ENCODE data around the gene BOLA1. TPM values are rescaled to one million over a fixed set of nuclear protein-coding genes. Genes with fewer than 3 reads are reported as not detected.
A peak's percentile ranks its signal among the peaks of the same experiment; 100 is the strongest.

BOLA1 gene
- total and polyA plus RNA-seq, 12 donors: 12.2 to 63.8 (median 34.0) TPM

DNA sequence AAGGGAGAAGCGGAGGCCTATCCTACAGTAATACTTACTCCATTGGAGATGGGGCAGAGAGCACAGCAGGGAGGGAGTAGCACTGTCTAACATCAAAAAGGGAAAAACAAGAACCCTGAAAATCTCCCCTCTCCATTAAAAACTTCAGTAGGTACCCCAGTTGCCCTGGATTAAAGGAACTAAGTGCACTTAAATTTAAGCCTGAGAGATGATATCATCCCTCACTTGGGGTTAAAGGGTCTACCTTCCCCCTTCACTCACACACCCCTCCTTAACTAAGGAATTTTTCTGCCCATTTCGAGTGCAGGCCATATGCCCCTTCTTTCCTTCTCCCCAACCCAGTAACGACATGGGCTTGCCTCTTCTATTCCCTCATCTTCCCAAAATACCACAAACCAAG, 41.1 kb downstream of the BOLA1 start:
- Histone ChIP-seq H3K27ac (peak overlapping the region in 3 of 5 donors; percentile 2 to 92 (median 80)), H3K27me3 (no peaks in the 10 kb centered on the region), H3K4me3 (no peak overlapping the region), H3K9me3 (replicated peaks in 1 of 3) (no peaks in the 10 kb centered on the region), H3K36me3 (replicated peaks in 1 of 2) (peaks cover 0 to 19% of the 10 kb centered on the region in 2 donors), H3K4me1 (replicated peaks in 1 of 2) (peaks cover 32 to 46% of the 10 kb centered on the region in 2 donors)
- DNase-seq: no peak
- no peak for TF ChIP-seq POLR2A (IDR thresholded peaks at IDR 0.05)
- TF ChIP-seq, protein P1, sequence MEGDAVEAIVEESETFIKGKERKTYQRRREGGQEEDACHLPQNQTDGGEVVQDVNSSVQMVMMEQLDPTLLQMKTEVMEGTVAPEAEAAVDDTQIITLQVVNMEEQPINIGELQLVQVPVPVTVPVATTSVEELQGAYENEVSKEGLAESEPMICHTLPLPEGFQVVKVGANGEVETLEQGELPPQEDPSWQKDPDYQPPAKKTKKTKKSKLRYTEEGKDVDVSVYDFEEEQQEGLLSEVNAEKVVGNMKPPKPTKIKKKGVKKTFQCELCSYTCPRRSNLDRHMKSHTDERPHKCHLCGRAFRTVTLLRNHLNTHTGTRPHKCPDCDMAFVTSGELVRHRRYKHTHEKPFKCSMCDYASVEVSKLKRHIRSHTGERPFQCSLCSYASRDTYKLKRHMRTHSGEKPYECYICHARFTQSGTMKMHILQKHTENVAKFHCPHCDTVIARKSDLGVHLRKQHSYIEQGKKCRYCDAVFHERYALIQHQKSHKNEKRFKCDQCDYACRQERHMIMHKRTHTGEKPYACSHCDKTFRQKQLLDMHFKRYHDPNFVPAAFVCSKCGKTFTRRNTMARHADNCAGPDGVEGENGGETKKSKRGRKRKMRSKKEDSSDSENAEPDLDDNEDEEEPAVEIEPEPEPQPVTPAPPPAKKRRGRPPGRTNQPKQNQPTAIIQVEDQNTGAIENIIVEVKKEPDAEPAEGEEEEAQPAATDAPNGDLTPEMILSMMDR (IDR thresholded peaks at IDR 0.05): no peak
- intact Hi-C loops (cut with DNase I): no loop called here
- WGBS, 4 donors: 90 to 96% (median 91%) methylated on average over 3 of the region's 3 CpGs

DNA sequence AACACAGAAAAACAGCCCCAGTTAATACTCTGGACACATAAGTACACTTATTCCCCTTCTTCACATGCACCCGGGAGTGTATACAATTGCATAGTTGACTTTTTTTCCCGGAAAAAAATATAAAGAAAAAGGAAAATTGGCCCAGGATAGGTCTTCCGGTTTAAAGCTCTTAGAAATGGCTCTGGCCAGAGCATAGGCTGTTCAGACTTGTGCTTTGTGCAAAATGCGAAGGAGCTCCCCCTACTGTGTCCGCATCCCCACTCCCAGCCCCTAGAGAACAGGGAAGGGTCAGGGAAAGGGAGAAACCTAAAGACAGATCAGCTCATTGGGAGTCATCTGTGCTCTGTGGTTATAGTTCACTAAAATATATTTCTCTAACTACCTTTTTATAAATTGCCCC, 42.8 kb downstream of the BOLA1 start:
- no peaks in the 10 kb centered on the region for H3K27me3 ChIP-seq
- 34 to 41% (median 36%) methylated on average over 5 of the region's 5 CpGs for WGBS, 4 donors
- peaks cover 0 to 36% of the 10 kb centered on the region in 2 donors for H3K36me3 ChIP-seq (replicated peaks in 1 of 2)
- no peak for TF ChIP-seq POLR2A (IDR thresholded peaks at IDR 0.05)
- TF ChIP-seq, protein P1 (IDR thresholded peaks at IDR 0.05): peak in 3 of 6 experiments; percentile 8 to 28 (median 14)
- peaks cover 23 to 33% of the 10 kb centered on the region in 2 donors for H3K4me1 ChIP-seq (replicated peaks in 1 of 2)
- H3K4me3 ChIP-seq: no peak overlapping the region
- peak overlapping the region in 2 of 5 donors; percentile 11 to 19 for H3K27ac ChIP-seq
- DNase-seq: peak in 2 of 7 donors; percentile 50 to 54
- intact Hi-C loops (cut with DNase I): no loop called here
- H3K9me3 ChIP-seq (replicated peaks in 1 of 3): no peaks in the 10 kb centered on the region

DNA sequence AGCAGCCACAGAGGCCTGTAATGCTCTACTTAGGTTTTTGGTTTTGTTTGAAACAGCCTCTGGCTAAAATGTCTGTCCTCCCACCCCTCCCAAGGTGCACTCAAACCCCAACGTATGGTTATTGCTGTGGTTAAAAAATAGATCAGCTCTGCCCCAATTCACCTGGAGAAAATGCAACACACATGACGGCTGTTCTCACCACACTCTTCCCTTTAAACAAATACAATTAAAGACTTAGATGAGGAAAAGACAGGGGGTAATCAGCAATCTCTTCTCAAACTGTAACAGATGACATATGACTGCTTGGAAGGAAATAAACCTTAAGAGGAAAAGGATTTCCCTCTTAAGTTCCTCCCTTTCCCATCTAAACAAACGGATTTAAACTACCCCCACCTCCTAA, 43.5 kb downstream of the BOLA1 start:
- H3K36me3 ChIP-seq (replicated peaks in 1 of 2): peaks cover 0 to 43% of the 10 kb centered on the region in 2 donors

DNA sequence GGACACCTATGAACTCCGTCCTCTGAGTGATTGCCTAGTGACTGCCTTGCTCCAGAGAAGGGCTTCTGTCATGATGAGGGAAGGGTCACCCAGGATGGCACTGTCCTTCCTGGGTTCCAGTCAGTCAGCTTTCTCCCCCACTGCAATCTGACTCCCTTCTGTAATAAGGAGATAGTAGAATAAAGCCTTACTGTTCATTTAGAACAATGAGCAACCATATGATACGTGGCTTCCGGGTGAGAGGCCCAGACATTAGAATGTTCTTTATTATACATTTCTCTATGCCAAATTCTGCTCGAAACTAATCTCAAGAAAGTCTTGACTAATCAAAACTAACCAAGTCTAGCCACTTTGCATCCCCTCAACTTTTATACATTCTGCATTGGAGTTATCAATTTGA, 45.8 kb downstream of the BOLA1 start:
- H3K27ac ChIP-seq: no peak overlapping the region
- no peaks in the 10 kb centered on the region for H3K9me3 ChIP-seq (replicated peaks in 1 of 3)
- no peak for TF ChIP-seq POLR2A (IDR thresholded peaks at IDR 0.05)
- TF ChIP-seq, protein P1 (IDR thresholded peaks at IDR 0.05): no peak
- no peaks in the 10 kb centered on the region for H3K27me3 ChIP-seq
- H3K4me1 ChIP-seq (replicated peaks in 1 of 2): peaks cover 0 to 12% of the 10 kb centered on the region in 2 donors
- H3K4me3 ChIP-seq: no peak overlapping the region
- intact Hi-C loops (cut with DNase I): no loop called here
- WGBS, 4 donors: 89 to 90% (median 90%) methylated on average over 4 of the region's 4 CpGs
- DNase-seq: no peak
- H3K36me3 ChIP-seq (replicated peaks in 1 of 2): peaks cover 0 to 65% of the 10 kb centered on the region in 2 donors

More for the DNA sequence above, 43.5 kb downstream of the BOLA1 start:
- H3K27ac ChIP-seq: no peak overlapping the region
- 51 to 66% (median 57%) methylated on average over 3 of the region's 3 CpGs for WGBS, 4 donors
- no peak for TF ChIP-seq POLR2A (IDR thresholded peaks at IDR 0.05)
- TF ChIP-seq, protein P1 (IDR thresholded peaks at IDR 0.05): no peak
- no peak overlapping the region for H3K4me3 ChIP-seq
- peaks cover 16 to 26% of the 10 kb centered on the region in 2 donors for H3K4me1 ChIP-seq (replicated peaks in 1 of 2)
- H3K9me3 ChIP-seq (replicated peaks in 1 of 3): no peaks in the 10 kb centered on the region
- intact Hi-C loops (cut with DNase I): no loop called here
- DNase-seq: no peak
- H3K27me3 ChIP-seq: no peaks in the 10 kb centered on the region
